Calu3 (cell line): ENCODE results near the gene FEV. TPM values are rescaled to one million over a fixed set of nuclear protein-coding genes. Genes with fewer than 3 reads are reported as not detected.

ENCODE experiments used
- BruUV-seq: library from RNA; stranded (reverse); fragments of 400-500 nt; replicated peaks from 2 replicates; lab custom pipeline; 2021; lab: Mats Ljungman, UMichigan
- CTCF ChIA-PET: fragments of 300-600 bp; sonication (Branson Sonifier 250); formaldehyde crosslinking; loops from one replicate; lab custom pipeline; 2022; ENCODE audit warnings: antibody characterized with exemption; lab: Charles Lee
- DNase-seq: peaks from one replicate; pipeline ENCODE4 v3.0.0; 2022
- H3K27ac Mint-ChIP-seq: one replicate; pipeline ENCODE4 v1.8.0; 2022; ENCODE audit warnings: mixed read lengths; ENCODE audit not compliant: unreplicated experiment
- H3K27me3 Mint-ChIP-seq: one replicate; pipeline ENCODE4 v1.8.0; 2022; ENCODE audit warnings: mixed read lengths; ENCODE audit not compliant: unreplicated experiment
- H3K36me3 Mint-ChIP-seq: one replicate; pipeline ENCODE4 v1.8.0; 2022; ENCODE audit warnings: mild to moderate bottlenecking, moderate library complexity, mixed read lengths; ENCODE audit not compliant: insufficient read depth, unreplicated experiment
- H3K4me1 Mint-ChIP-seq: one replicate; pipeline ENCODE4 v1.8.0; 2022; ENCODE audit warnings: mild to moderate bottlenecking, low read depth, mixed read lengths; ENCODE audit not compliant: unreplicated experiment
- H3K4me3 Mint-ChIP-seq: one replicate; pipeline ENCODE4 v1.8.0; 2022; ENCODE audit warnings: mild to moderate bottlenecking, low read depth, moderate library complexity, mixed read lengths; ENCODE audit not compliant: unreplicated experiment
- H3K9me3 Mint-ChIP-seq: one replicate; pipeline ENCODE4 v1.8.0; 2022; ENCODE audit warnings: low read depth, mixed read lengths; ENCODE audit not compliant: unreplicated experiment
- intact Hi-C: fragments of 100-400 bp; cut with micrococcal nuclease; formaldehyde crosslinking; loops from one replicate; pipeline ENCODE4 v1.10.0; 2022; ENCODE audit not compliant: unreplicated experiment
- total RNA-seq: library from RNA; stranded (reverse); gene quantifications from 2 replicates; pipeline ENCODE4 v1.2.3, GENCODE V29; 2022
- TF ChIP-seq, protein P1 (sequence below): fragments of 200-600 bp; IDR thresholded peaks from one replicate; pipeline ENCODE4 v1.8.0; 2022; ENCODE audit warnings: antibody characterized with exemption; ENCODE audit not compliant: unreplicated experiment

FEV gene
- total RNA-seq, 1 experiment from 2014 or later: not detected

- no peak overlapping the region for H3K27ac Mint-ChIP-seq
- intact Hi-C loops: no loop called here
- no peaks in the 10 kb centered on the region for H3K36me3 Mint-ChIP-seq
- no peaks in the 10 kb centered on the region for H3K9me3 Mint-ChIP-seq
- CTCF ChIA-PET: interaction anchor here (1.7 kb wide), 1 partner anchor 9 kb away, joined by 7 read pairs; no protein-coding TSS in a partner anchor
- no peak overlapping the region for H3K4me3 Mint-ChIP-seq
- TF ChIP-seq, protein P1, sequence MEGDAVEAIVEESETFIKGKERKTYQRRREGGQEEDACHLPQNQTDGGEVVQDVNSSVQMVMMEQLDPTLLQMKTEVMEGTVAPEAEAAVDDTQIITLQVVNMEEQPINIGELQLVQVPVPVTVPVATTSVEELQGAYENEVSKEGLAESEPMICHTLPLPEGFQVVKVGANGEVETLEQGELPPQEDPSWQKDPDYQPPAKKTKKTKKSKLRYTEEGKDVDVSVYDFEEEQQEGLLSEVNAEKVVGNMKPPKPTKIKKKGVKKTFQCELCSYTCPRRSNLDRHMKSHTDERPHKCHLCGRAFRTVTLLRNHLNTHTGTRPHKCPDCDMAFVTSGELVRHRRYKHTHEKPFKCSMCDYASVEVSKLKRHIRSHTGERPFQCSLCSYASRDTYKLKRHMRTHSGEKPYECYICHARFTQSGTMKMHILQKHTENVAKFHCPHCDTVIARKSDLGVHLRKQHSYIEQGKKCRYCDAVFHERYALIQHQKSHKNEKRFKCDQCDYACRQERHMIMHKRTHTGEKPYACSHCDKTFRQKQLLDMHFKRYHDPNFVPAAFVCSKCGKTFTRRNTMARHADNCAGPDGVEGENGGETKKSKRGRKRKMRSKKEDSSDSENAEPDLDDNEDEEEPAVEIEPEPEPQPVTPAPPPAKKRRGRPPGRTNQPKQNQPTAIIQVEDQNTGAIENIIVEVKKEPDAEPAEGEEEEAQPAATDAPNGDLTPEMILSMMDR: no peak
- DNase-seq: no peak
- H3K4me1 Mint-ChIP-seq: no peaks in the 10 kb centered on the region
- H3K27me3 Mint-ChIP-seq: peaks cover 42% of the 10 kb centered on the region
- no TSS peak for BruUV-seq
Observed at GRCh38 chr2:219019436-219019835, 34.5 kb upstream of the FEV start.

GRCh38 chr2:219018726-219019125, 33.7 kb upstream of the FEV start:
- peaks cover 49% of the 10 kb centered on the region for H3K27me3 Mint-ChIP-seq
- H3K9me3 Mint-ChIP-seq: no peaks in the 10 kb centered on the region
- no peak overlapping the region for H3K27ac Mint-ChIP-seq
- TF ChIP-seq, protein P1: no peak
- intact Hi-C loops: no loop called here
- H3K4me1 Mint-ChIP-seq: no peaks in the 10 kb centered on the region
- BruUV-seq: no TSS peak
- no peaks in the 10 kb centered on the region for H3K36me3 Mint-ChIP-seq
- H3K4me3 Mint-ChIP-seq: no peak overlapping the region
- CTCF ChIA-PET: interaction anchor here (1.7 kb wide), 1 partner anchor 9 kb away, joined by 7 read pairs; no protein-coding TSS in a partner anchor
- no peak for DNase-seq

- DNase-seq: no peak
- BruUV-seq: no TSS peak
- intact Hi-C loops: no loop called here
- H3K27me3 Mint-ChIP-seq: peaks cover 54% of the 10 kb centered on the region
- H3K4me3 Mint-ChIP-seq: no peak overlapping the region
- CTCF ChIA-PET: no interaction called here
- H3K4me1 Mint-ChIP-seq: no peaks in the 10 kb centered on the region
- TF ChIP-seq, protein P1: no peak
- H3K27ac Mint-ChIP-seq: no peak overlapping the region
- no peaks in the 10 kb centered on the region for H3K36me3 Mint-ChIP-seq
- H3K9me3 Mint-ChIP-seq: no peaks in the 10 kb centered on the region
Observed at GRCh38 chr2:219018286-219018685, 33.3 kb upstream of the FEV start.

- Mint-ChIP-seq H3K27ac (no peak overlapping the region), H3K4me1 (no peaks in the 10 kb centered on the region), H3K27me3 (peaks cover 63% of the 10 kb centered on the region), H3K36me3 (no peaks in the 10 kb centered on the region), H3K9me3 (no peaks in the 10 kb centered on the region), H3K4me3 (no peak overlapping the region)
- CTCF ChIA-PET: no interaction called here
- no TSS peak for BruUV-seq
- DNase-seq: no peak
- TF ChIP-seq, protein P1: no peak
- intact Hi-C loops: no loop called here
Observed at GRCh38 chr2:219017201-219017931, 32.4 kb upstream of the FEV start.
